HepG2 (cell line): ENCODE measurements around the gene TRNP1. TPM values are rescaled to one million over a fixed set of nuclear protein-coding genes. Genes with fewer than 3 reads are reported as not detected.

ENCODE experiments used
- ATAC-seq: fragments of 200-7000 bp; cut with Tn5 transposase; 3 replicates; pipeline ENCODE4 v1.9.1; 2020; ENCODE audit warnings: mild to moderate bottlenecking, moderate library complexity
- BruUV-seq: library from RNA; stranded (reverse); fragments of 400-500 nt; replicated peaks from 2 replicates; lab custom pipeline; 2021; lab: Mats Ljungman, UMichigan
- CTCF ChIA-PET: fragments of 300-600 bp; formaldehyde crosslinking; extraction: SDS; loops from one replicate; lab custom pipeline; 2021; ENCODE audit warnings: low total read pairs, inconsistent platforms, low intra/inter-chr PET ratio; lab: Yijun Ruan, JAX
- POLR2A ChIA-PET: fragments of 350-600 bp; sonication (Branson Sonifier 250); formaldehyde crosslinking; loops from one replicate; lab custom pipeline; 2020; ENCODE audit warnings: antibody characterized with exemption, inconsistent platforms; lab: Yijun Ruan, JAX
- DNase-seq: peaks from one replicate; pipeline ENCODE4 v3.0.0-alpha.2; 2015; ENCODE audit warnings: low spot score
- FAIRE-seq: peaks from 3 replicates; lab custom pipeline; 2011; peaks lifted over from hg19 to GRCh38; lab: Jason Lieb, UNC
- H2AFZ ChIP-seq: one replicate; pipeline ENCODE4 v1.6.1; 2011; ENCODE audit warnings: low read length, inconsistent platforms
- H3K27ac ChIP-seq: fragments of 300-600 bp; 3 replicates; pipeline ENCODE4 v1.8.0; 2011; ENCODE audit warnings: mixed run types, mild to moderate bottlenecking, mixed read lengths, low read length, inconsistent platforms; ENCODE audit not compliant: insufficient read depth; ENCODE audit errors: extremely low read length
- H3K27me3 ChIP-seq, 2 experiments: fragments of 200-600 bp in 1 of 2; 2 replicates in 1 of 2; 3 replicates in 1 of 2; pipeline versions ENCODE4 v1.6.0 to v1.8.0; 2011; ENCODE audit warnings: low read length in 2 of 2, mild to moderate bottlenecking in 2 of 2, moderate library complexity in 2 of 2, inconsistent platforms in 1 of 2; ENCODE audit not compliant: insufficient read depth in 2 of 2, control insufficient read depth in 1 of 2
- H3K36me3 ChIP-seq, 2 experiments: fragments of 200-600 bp in 1 of 2; replicated peaks in 1 of 2; 2 replicates in 1 of 2; 3 replicates in 1 of 2; pipeline versions ENCODE4 v1.5.1 to v1.8.0; 2011; ENCODE audit warnings: low read length in 2 of 2, inconsistent platforms in 1 of 2; ENCODE audit not compliant: insufficient read depth in 2 of 2, control insufficient read depth in 1 of 2
- H3K4me1 ChIP-seq: 2 replicates; pipeline ENCODE4 v1.5.1; 2012; ENCODE audit warnings: low read length, inconsistent platforms; ENCODE audit not compliant: insufficient read depth
- H3K4me2 ChIP-seq: 2 replicates; pipeline ENCODE4 v1.6.0; 2011; ENCODE audit warnings: low read depth, low read length, inconsistent platforms
- H3K4me3 ChIP-seq, 3 experiments: fragments of 200-600 bp in 1 of 3; sonication (generic), shearing (Covaris generic) in 1 of 3; replicated peaks in 1 of 3; 2 replicates each; pipeline ENCODE4 v1.5.1; 2011 to 2016; ENCODE audit warnings: low read length in 3 of 3, inconsistent platforms in 2 of 3, low read depth in 2 of 3, mild to moderate bottlenecking in 2 of 3, control low read depth in 1 of 3, mixed read lengths in 1 of 3; ENCODE audit not compliant: insufficient read depth in 1 of 3
- H3K79me2 ChIP-seq: one replicate; pipeline ENCODE4 v1.6.1; 2011; ENCODE audit warnings: low read length, inconsistent platforms; ENCODE audit not compliant: insufficient read depth
- H3K9ac ChIP-seq: 2 replicates; pipeline ENCODE4 v1.6.0; 2011; ENCODE audit warnings: mild to moderate bottlenecking, low read depth, low read length, inconsistent platforms; ENCODE audit not compliant: insufficient read depth
- H3K9me3 ChIP-seq: 2 replicates; pipeline ENCODE4 v1.5.1; 2012; ENCODE audit warnings: mild to moderate bottlenecking, low read length
- H4K20me1 ChIP-seq: 2 replicates; pipeline ENCODE4 v1.6.0; 2011; ENCODE audit warnings: inconsistent platforms, mild to moderate bottlenecking, low read length, moderate library complexity; ENCODE audit not compliant: insufficient read depth
- HOXA9 ChIP-seq: sonication (generic); formaldehyde crosslinking; IDR thresholded peaks from 2 replicates; pipeline ENCODE4 v1.8.1; 2022; ENCODE audit warnings: missing genetic modification reagents, mild to moderate bottlenecking, moderate library complexity, borderline replicate concordance
- MAFF ChIP-seq: IDR thresholded peaks from 2 replicates; pipeline ENCODE4 v1.6.1; 2011; ENCODE audit warnings: low read depth, low read length, improper control_type of control experiment
- NR2C2 ChIP-seq: sonication (generic); formaldehyde crosslinking; IDR thresholded peaks from 2 replicates; pipeline ENCODE4 v1.4.0; 2020; ENCODE audit warnings: missing genetic modification reagents, mild to moderate bottlenecking, moderate library complexity, borderline replicate concordance
- REPIN1 ChIP-seq: sonication (generic); formaldehyde crosslinking; IDR thresholded peaks from 2 replicates; pipeline ENCODE4 v1.8.0; 2022; ENCODE audit warnings: missing genetic modification reagents, low read depth, mild to moderate bottlenecking, borderline replicate concordance
- ZNF44 ChIP-seq: sonication (generic); formaldehyde crosslinking; IDR thresholded peaks from 2 replicates; pipeline ENCODE4 v1.5.1; 2020; ENCODE audit warnings: mild to moderate bottlenecking, missing genetic modification reagents
- WGBS: methylation state at CpG from one replicate; pipeline ENCODE4 v1.1.6; 2017; ENCODE audit warnings: low lambda C conversion rate; 5-methylcytosine and 5-hydroxymethylcytosine counted together
- in situ Hi-C: cut with HindIII; loops from 2 replicates; pipeline ENCODE4 v1.10.0; 2017; ENCODE audit warnings: low pct_unique_long_range_greater_than_20kb; ENCODE audit not compliant: extremely low pct_ligation_motif_present
- intact Hi-C: fragments of 100-400 bp; cut with micrococcal nuclease; formaldehyde crosslinking; loops from one replicate; pipeline ENCODE4 v1.10.0; 2022; ENCODE audit not compliant: unreplicated experiment
- polyA plus RNA-seq, 8 experiments: library from polyadenylated mRNA; depleted of rRNA in 3 of 8; stranded (reverse) in 7 of 8; unstranded in 1 of 8; fragments of >200 nt; fragmentation: Illumina TruSeq in 4 of 8; extraction: Trizol in 4 of 8; gene quantifications; 2 replicates each; pipeline versions ENCODE4 v1.2.1 to v1.2.3, GENCODE V29; 2011 to 2016; ENCODE audit warnings: low read depth in 4 of 8, missing spikeins in 1 of 8, mixed read lengths in 1 of 8; ENCODE audit not compliant: insufficient read depth in 1 of 8
- total RNA-seq, 5 experiments: library from RNA; depleted of rRNA; stranded (reverse); fragments of >200 nt; fragmentation: Illumina TruSeq; extraction: Trizol; gene quantifications; 2 replicates each; pipeline ENCODE4 v1.2.3, GENCODE V29; 2016; ENCODE audit warnings: low read depth in 1 of 5
- TF ChIP-seq, protein P1 (sequence below): IDR thresholded peaks from 2 replicates; pipeline ENCODE4 v1.6.1; 2016; ENCODE audit warnings: mild to moderate bottlenecking

TRNP1 gene
- total and polyA plus RNA-seq, 2 of the 13 experiments (the other 11 are each of a cell fraction or from before 2014, with no cell fraction given), result 42.0 to 158 TPM

DNA sequence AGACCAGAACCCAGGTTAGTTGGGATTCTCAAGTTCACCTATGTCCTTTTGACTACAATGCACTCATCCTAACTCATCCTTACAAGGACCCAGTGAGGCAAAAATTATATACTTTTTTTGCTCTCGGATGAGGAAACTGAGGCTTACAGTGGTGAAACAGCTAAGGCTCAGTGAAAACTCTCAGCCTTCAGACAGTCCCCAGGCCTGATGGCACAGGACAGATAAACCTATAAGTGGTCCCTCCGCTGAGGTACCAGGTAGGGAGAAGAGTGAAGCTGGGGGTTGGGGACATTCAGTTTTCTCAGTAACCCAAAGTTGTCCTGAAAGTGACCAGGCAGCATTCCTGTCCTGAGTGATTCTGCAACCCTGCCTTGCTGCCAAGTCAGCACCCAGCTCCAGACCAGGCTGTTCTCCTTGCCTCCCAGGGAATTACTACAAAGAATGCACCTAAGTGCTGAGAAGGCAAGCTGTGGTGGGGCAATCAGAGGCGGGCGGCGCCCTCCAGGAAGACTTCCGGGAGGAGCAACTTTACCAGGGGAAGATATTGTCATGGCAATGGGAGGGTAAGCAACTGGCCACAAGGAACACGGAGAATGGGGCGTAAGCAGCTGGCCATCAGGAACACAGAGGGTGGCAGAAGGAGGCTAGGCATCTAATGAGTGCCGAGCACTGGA, 14.6 kb downstream of the TRNP1 start:
- TF ChIP-seq, protein P1, sequence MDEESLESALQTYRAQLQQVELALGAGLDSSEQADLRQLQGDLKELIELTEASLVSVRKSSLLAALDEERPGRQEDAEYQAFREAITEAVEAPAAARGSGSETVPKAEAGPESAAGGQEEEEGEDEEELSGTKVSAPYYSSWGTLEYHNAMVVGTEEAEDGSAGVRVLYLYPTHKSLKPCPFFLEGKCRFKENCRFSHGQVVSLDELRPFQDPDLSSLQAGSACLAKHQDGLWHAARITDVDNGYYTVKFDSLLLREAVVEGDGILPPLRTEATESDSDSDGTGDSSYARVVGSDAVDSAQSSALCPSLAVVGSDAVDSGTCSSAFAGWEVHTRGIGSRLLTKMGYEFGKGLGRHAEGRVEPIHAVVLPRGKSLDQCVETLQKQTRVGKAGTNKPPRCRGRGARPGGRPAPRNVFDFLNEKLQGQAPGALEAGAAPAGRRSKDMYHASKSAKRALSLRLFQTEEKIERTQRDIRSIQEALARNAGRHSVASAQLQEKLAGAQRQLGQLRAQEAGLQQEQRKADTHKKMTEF (CRISPR knock-in tag), result no peak
- no peak for TF ChIP-seq REPIN1 (CRISPR knock-in tag)
- TF ChIP-seq NR2C2 (CRISPR knock-in tag), result no peak
- TF ChIP-seq ZNF44, result no peak
- 0 out of 2 replicates have a peak, but pooled peaks have one; percentile 4 for TF ChIP-seq MAFF
- no peak for TF ChIP-seq HOXA9 (CRISPR knock-in tag)
- no peaks in the 10 kb centered on the region for H3K36me3 ChIP-seq
- CTCF ChIA-PET, result no interaction called here
- in situ Hi-C loops (no loop called here), intact Hi-C loops (no loop called here)
- H3K9me3 ChIP-seq, result no peaks in the 10 kb centered on the region
- no peak for ATAC-seq
- POLR2A ChIA-PET, result no interaction called here
- no peak for DNase-seq
- no peaks in the 10 kb centered on the region for H4K20me1 ChIP-seq
- no peak overlapping the region for H2AFZ ChIP-seq
- no TSS peak for BruUV-seq
- no peak overlapping the region for H3K9ac ChIP-seq
- H3K4me3 ChIP-seq, result no peak overlapping the region
- H3K4me1 ChIP-seq, result peaks cover 61% of the 10 kb centered on the region
- no peaks in the 10 kb centered on the region for H3K79me2 ChIP-seq
- no peak overlapping the region for H3K4me2 ChIP-seq
- 88% methylated on average over 8 of the region's 9 CpGs for WGBS
- H3K27me3 ChIP-seq, result peaks cover 2 to 22% of the 10 kb centered on the region in 2 experiments; a peak in 4 of 5 replicates
- no peak for FAIRE-seq
- no peak overlapping the region for H3K27ac ChIP-seq
